Prostate gland (tissue), 2 donors: Measurements from ENCODE around the gene CRYZL1.

Source experiments
- POLR2AphosphoS5 ChIP-seq: sonication (generic); formaldehyde crosslinking; IDR thresholded peaks from one replicate; pipeline ENCODE4 v1.6.1; 2017; ENCODE audit warnings: antibody characterized with exemption
- TF ChIP-seq, protein P1 (sequence below), 4 experiments: fragments of 200-600 bp in 2 of 4; fragments of 450-650 bp in 2 of 4; sonication (generic) in 2 of 4; IDR thresholded peaks; 1 replicate in 3 of 4; 2 replicates in 1 of 4; pipeline ENCODE4 v1.5.1; 2016 to 2019; ENCODE audit warnings: antibody characterized with exemption in 4 of 4, mild to moderate bottlenecking in 2 of 4, moderate library complexity in 2 of 4

DNA sequence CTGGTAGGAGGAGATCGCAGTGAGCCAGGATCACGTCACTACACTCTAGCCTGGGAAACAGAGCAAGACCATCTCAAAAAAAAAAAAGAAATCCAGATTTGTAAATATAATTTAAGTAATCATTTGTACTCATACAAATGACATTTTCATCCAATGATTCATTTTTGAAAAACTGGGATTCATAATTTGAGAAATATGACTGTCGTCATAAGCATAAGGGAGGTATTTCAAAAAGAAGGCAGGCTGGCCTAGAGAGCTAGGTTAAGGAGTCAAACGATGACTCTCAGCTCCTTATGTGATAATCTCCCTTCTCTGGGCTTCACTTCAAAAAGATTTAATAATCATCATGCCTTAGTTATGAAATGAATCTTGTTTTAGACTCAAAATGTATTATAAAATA, 101.9 kb downstream of the CRYZL1 start:
- TF ChIP-seq, protein P1, sequence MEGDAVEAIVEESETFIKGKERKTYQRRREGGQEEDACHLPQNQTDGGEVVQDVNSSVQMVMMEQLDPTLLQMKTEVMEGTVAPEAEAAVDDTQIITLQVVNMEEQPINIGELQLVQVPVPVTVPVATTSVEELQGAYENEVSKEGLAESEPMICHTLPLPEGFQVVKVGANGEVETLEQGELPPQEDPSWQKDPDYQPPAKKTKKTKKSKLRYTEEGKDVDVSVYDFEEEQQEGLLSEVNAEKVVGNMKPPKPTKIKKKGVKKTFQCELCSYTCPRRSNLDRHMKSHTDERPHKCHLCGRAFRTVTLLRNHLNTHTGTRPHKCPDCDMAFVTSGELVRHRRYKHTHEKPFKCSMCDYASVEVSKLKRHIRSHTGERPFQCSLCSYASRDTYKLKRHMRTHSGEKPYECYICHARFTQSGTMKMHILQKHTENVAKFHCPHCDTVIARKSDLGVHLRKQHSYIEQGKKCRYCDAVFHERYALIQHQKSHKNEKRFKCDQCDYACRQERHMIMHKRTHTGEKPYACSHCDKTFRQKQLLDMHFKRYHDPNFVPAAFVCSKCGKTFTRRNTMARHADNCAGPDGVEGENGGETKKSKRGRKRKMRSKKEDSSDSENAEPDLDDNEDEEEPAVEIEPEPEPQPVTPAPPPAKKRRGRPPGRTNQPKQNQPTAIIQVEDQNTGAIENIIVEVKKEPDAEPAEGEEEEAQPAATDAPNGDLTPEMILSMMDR (IDR thresholded peaks at IDR 0.05), result no peak
- no peak for TF ChIP-seq POLR2AphosphoS5
